ENCODE measurements around the gene MCOLN3. TPM values are rescaled to one million over a fixed set of nuclear protein-coding genes. Genes with fewer than 3 reads are reported as not detected.

Gene MCOLN3
- total and polyA plus RNA-seq, 2 donors (not counting 1 experiment from before 2014, with no cell fraction given) = 2.5 to 2.7 TPM

- no peak overlapping the region for H3K9ac ChIP-seq (ENCODE audit: insufficient read depth, low read length)
- peaks cover 5% of the 10 kb centered on the region for H3K4me1 ChIP-seq (ENCODE audit: control insufficient read depth, extremely low read depth, insufficient read depth, low read length)
- TF ChIP-seq CTCF (conservative IDR thresholded peaks at IDR 0.05 in 1 of 2, IDR thresholded peaks at IDR 0.05 in 1 of 2; ENCODE audit: low read depth in 1 of 2, low read length in 2 of 2) (no peak), EZH2 (IDR thresholded peaks at IDR 0.05; ENCODE audit: low read length, missing control alignments) (no peak)
- no peaks in the 10 kb centered on the region for H3K36me3 ChIP-seq (ENCODE audit: control insufficient read depth, insufficient read depth, low read length)
- no peak overlapping the region for H2AFZ ChIP-seq (ENCODE audit: low read length)
- H3K27ac ChIP-seq (ENCODE audit: insufficient read depth, low read length) = no peak overlapping the region
- H3K79me2 ChIP-seq (ENCODE audit: control insufficient read depth, insufficient read depth, low read length) = no peaks in the 10 kb centered on the region
- H3K27me3 ChIP-seq (ENCODE audit: control insufficient read depth, insufficient read depth, low read length) = peaks cover 43% of the 10 kb centered on the region
- H3K4me3 ChIP-seq (replicated peaks in 1 of 4; ENCODE audit: control extremely low read depth in 1 of 4, insufficient read depth in 1 of 4, low read depth in 3 of 4, low read length in 4 of 4) = peak overlapping the region in 1 of 4 experiments; percentile 52
- H3K9me3 ChIP-seq (ENCODE audit: control insufficient read depth, insufficient read depth, low read depth, low read length) = no peaks in the 10 kb centered on the region
- H4K20me1 ChIP-seq (ENCODE audit: control insufficient read depth, extremely low read depth, insufficient read depth, low read length) = no peaks in the 10 kb centered on the region
- peak; percentile 12 to 14 for DNase-seq (ENCODE audit: low read depth in 2 of 2)
- peak overlapping the region; percentile 83 for H3K4me2 ChIP-seq (ENCODE audit: extremely low read depth, insufficient read depth, low read length)
Observed at GRCh38 chr1:84998642-84999280, 49.5 kb downstream of the MCOLN3 start.

- Histone ChIP-seq H3K36me3 (ENCODE audit: control insufficient read depth, insufficient read depth, low read length) (no peaks in the 10 kb centered on the region), H3K9me3 (ENCODE audit: control insufficient read depth, insufficient read depth, low read depth, low read length) (no peaks in the 10 kb centered on the region), H3K79me2 (ENCODE audit: control insufficient read depth, insufficient read depth, low read length) (no peaks in the 10 kb centered on the region), H3K27me3 (ENCODE audit: control insufficient read depth, insufficient read depth, low read length) (peaks cover 39% of the 10 kb centered on the region), H3K9ac (ENCODE audit: insufficient read depth, low read length) (no peak overlapping the region), H3K4me3 (replicated peaks in 1 of 4; ENCODE audit: control extremely low read depth in 1 of 4, insufficient read depth in 1 of 4, low read depth in 3 of 4, low read length in 4 of 4) (peak overlapping the region; percentile 44 to 62 (median 54)), H2AFZ (ENCODE audit: low read length) (peak overlapping the region; percentile 8), H3K27ac (ENCODE audit: insufficient read depth, low read length) (no peak overlapping the region), H4K20me1 (ENCODE audit: control insufficient read depth, extremely low read depth, insufficient read depth, low read length) (no peaks in the 10 kb centered on the region), H3K4me2 (ENCODE audit: extremely low read depth, insufficient read depth, low read length) (peak overlapping the region; percentile 83), H3K4me1 (ENCODE audit: control insufficient read depth, extremely low read depth, insufficient read depth, low read length) (peaks cover 5% of the 10 kb centered on the region)
- DNase-seq (ENCODE audit: low read depth in 2 of 2) = peak; percentile 14 to 15
- no peak for TF ChIP-seq CTCF (conservative IDR thresholded peaks at IDR 0.05 in 1 of 2, IDR thresholded peaks at IDR 0.05 in 1 of 2; ENCODE audit: low read depth in 1 of 2, low read length in 2 of 2)
- TF ChIP-seq EZH2 (IDR thresholded peaks at IDR 0.05; ENCODE audit: low read length, missing control alignments) = peak; percentile 76
Observed at GRCh38 chr1:84997667-84998600, 50.4 kb downstream of the MCOLN3 start.
